GM11168 (cell line): ENCODE measurements around the gene NLGN4Y.

Experiments used
- in situ Hi-C: fragments of 300-500 bp; cut with MboI; formaldehyde crosslinking; loops from one replicate; pipeline ENCODE4 v1.12.0; 2022; ENCODE audit warnings: low sequenced_read_pairs; ENCODE audit not compliant: unreplicated experiment

Gene NLGN4Y

DNA sequence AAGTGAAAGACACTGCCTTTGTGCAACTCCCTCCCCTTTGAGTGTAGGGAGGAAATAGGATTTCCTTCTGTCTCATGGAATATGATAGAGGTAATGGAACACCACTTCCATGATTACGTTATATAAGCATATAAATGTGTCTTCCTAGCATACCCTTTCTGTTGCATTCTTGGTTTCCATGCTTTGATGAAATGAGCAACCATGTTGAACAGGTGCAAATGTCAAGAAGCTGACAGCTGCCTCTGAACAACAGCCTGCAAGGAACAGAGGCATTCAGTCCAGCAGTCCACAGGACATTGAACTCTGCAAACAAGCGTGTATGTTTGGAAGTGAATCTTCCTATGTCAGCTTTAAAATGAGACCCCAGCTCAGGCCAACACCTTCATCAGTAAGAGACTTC is 117.5 kb downstream of the NLGN4Y start:
- in situ Hi-C loops, result no loop called here

DNA sequence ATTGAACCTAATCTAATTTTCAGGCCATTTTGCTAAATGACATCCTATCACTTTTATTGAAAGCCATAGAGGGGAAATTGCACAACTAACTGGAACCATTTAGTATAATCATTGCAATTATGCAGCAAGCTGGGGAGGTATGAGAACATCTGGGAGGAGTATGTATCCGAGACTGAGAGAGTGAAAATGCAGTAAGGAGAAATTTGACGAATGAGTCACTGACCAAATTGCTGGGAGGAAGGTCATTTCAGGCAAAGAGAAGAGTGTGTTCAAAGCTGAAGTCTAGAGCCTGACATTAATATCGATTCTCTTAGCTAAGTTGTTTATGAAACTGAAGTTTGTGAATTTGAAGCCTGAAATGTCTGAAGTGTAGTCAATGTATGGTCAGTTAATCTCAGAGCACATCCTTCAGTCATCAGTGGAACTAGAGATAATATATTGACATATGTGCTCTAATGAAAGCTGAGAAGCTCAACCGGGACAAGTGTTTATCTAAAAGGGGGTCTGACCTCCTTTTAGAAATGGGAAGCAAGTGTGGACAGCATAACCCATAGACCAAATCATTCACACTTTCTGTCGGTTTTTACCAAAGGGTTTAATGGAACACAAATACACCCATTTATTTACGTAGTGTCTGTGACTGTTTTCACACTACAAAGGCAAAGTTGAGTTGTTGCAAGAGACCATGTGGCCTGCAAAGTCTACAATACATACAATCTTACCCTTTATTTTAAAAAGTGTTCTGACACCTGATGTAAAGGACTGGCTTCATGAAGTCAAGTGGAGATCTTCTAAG is 120.0 kb downstream of the NLGN4Y start:
- in situ Hi-C loops, result no loop called here

DNA sequence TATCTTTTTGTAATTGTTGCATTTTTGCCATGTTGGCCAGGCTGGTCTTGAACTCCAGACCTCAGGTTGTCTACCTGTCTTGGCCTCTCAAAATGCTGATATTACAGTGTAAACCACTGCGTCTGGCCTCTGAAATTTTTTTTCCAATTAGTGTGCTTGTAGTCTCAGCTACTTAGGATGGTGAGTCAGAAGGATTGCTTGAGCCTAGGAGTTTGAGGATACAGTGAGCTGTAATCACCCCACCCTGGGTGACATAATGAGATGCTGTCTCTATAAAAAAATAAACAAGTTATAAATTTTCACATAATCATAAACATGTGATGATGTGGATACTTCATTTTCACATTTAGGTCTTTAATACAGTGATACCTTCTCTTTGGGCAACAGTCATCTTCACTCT is 154.9 kb downstream of the NLGN4Y start:
- in situ Hi-C loops, result no loop called here

DNA sequence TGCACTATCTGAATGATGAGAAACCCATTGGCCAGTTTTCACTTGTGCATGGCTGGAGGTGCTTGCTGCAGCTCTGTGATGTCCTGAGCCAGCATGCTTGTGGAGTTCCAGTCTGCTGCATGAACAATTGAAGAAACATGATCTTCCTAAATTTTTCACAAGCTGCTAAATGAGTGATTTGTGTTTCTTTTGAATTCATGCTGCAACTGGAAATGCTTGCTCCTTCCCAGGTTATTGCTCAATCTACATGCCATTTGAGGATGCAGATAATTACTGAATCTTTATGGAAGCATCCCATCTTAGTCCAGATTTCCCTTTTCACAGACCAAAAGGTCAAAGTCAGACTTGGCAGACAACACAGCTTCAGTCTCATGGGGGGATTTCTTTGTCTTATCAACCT is 170.2 kb downstream of the NLGN4Y start:
- in situ Hi-C loops, result no loop called here

DNA sequence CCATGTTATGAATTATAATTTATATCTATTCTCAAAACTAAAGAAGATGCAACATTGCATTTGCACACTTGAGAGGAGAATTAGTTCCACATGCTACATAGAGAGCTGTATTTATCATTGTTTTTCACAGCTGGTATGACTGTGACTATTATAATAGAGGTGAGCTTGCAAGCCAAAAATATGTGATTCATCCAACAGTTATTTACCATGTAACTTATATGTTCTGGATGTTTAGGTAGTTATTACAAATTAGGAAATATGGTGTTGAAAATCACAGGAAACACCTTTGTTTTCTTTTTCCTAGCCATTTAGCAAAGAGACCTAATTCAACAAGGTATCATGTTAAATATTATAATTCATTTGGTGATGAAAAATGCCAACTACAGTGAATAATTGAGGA is 183.8 kb downstream of the NLGN4Y start:
- in situ Hi-C loops, result no loop called here

DNA sequence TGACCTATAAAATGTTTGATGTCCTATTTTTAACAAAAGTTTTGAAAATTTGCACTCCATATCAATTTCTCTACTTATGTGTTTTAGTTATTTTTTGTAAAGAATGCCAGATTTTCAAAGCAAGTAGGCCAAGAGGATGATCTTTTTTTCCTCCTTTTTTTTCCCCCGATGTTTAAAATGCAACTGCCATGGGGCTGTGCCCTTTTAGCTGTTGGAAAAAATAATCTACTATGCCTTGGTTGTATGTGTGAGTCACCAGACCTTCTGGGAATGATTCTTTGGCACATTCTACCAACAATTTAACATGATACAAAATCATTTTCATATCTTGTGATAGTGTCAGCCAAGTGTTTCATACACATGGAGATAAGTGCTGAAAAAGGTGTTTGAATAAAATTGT is 217.3 kb downstream of the NLGN4Y start:
- in situ Hi-C loops, result no loop called here

DNA sequence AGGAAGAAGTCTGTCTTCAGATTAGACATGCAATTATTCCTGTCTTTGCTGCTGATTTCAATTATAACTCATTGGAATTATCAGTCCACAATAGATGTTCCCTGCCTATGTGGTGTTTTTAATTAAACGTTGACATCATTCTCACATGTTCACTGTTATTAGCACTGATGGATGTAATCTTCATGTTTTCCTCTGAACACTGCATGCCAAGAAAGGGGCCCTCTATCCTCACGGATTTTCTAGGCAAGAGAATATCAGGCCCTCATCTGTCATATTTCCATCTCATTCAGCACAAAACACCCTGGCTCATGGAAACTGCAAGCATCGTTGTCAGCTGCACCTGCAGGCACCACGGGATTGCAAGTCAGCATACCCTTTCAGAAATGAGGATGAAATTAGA is 224.0 kb downstream of the NLGN4Y start:
- in situ Hi-C loops, result no loop called here

DNA sequence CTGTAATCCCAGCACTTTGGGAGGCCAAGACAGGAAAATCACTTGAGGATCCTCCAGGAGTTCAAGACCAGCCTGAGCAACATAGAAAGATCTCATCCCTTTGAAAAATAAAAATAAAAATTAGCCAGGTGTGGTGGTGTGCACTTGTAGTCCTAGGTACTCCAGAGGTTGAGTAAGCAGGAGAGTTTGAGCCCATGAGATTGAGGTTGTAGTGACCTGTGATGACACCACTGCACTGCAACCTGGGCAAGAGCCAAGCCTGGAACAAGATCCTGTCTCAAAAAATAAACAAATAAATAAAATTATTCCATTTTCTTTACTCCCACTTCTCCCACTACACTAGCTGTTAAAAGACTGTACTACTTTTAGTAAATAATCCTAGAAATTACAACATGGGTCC is 231.2 kb downstream of the NLGN4Y start:
- in situ Hi-C loops, result no loop called here

DNA sequence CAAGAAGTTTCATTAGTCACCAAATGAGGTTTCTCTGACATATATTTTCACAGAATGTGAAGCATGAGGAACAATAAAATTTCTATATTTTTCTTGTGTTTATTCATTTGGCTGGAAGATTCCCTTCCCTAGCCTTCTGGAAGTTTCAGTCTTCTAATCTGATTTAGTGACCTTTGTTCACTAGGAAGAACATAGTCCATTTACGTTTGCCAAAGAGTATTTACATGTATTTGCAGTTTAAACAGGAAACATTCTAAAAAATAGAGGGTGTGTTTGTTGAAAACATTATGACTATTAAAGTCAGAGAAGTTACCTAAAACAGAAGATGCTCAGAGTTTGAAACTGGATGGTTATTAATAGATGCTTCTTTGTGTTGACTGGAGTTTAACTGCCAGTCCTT is 238.6 kb downstream of the NLGN4Y start:
- in situ Hi-C loops, result no loop called here

DNA sequence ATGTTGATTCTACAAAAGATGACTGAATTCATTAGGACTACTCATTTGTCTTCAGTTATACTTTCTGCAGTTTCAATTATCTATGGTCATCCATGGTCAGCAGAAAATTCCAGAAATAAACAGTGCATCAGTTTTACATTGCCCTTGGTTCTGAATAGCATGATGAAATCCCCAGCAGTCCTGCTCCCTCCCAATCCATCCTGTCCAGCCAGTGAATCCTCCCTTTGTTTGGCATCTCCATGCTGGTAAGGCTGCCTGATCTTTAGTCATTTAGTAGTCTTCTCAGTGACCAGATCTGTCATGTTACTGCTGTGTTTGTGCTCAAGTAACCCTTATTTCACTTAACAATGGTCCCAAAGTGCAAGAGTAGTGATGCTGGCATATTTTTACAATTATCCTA is 239.3 kb downstream of the NLGN4Y start:
- in situ Hi-C loops, result no loop called here

DNA sequence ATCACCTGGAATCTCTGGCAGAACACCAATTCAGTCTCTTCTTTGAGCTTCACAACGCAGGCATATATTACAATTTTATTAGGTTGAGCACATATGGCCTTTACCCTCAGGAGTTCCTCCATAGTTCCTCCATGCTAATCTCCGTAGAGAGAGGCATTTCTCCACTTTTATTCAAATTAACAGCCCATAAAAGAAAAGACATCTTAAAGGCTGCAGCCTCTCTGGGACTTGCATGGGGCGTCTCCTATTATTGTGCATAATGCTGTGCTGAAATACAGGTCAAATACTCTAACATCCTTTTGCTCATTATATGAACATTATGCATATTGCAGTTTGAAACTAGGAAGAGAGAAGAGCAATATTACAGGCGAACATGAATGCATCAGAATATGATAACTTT is 253.9 kb downstream of the NLGN4Y start:
- in situ Hi-C loops, result no loop called here

DNA sequence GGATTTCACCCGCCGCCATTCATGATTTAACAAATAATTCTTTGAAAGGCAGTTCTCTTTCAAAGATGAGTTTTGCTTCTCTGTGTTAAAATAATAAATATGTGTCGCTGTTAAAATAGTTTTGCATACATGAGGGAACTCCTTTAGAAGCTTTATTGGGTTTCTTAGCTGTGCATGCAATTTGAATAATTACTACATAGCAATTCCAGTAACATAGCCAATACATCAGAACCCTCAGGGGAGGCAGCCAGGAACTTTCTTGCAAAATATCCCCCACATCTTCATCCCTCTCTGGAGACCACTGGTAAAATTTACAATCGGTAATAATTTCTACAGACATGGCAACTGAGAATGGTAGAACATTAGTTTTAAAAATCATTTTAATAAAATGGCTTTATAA is 268.8 kb downstream of the NLGN4Y start:
- in situ Hi-C loops, result no loop called here

DNA sequence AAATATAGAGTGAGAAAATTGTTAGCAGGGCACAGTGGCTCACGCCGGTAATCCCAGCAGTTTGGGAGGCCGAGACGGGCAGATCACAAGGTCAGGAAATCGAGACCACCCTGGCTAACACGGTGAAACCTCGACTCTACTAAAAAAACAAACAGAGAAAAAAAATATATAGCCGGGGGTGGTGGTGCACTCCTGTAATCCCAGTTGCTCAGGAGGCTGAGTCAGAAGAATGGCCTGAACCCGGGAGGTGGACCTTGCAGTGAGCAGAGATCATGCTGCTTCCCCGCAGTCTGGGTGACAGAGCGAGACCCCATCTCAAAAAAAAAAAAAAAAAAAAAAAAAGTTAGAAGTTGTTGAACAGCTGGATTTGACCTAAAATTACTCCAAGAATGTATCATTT is 269.3 kb downstream of the NLGN4Y start:
- in situ Hi-C loops, result no loop called here

DNA sequence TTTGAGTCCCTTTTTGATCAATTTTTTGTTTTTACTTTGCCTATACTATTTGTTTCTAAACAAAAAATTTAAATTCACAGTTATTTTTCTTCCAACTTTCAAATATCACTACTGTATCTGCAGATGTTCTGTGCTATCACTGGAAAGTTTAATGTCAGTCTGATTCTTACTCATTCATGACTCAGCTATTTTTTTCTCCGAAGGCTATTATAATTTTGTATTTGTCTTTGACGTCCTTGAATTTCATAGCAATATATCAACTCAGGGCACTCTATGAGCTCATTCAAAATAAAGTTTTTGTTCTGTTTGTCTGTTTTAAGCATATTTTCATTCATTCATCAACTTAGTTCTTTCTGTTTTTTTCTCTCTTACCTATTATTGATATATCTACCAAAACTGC is 273.7 kb downstream of the NLGN4Y start:
- in situ Hi-C loops, result no loop called here

DNA sequence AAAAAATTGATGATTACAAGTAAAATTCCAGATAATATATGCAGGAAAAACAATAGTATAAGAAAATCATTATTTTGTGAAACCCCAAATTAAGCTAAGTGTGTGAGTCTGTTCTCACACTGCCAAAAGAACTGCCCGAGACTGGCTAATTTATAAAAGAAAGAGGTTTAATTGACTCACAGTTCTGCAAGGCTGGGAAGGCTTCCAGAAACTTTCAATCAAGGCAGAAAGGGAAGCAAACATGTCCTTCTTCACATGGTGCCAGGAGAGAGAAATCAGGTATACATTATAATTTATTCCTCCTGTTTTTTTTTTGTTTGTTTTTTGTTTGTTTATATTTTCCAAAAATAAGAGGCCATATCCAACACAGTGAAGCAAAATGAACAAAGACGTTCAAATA is 276.8 kb downstream of the NLGN4Y start:
- in situ Hi-C loops, result no loop called here

DNA sequence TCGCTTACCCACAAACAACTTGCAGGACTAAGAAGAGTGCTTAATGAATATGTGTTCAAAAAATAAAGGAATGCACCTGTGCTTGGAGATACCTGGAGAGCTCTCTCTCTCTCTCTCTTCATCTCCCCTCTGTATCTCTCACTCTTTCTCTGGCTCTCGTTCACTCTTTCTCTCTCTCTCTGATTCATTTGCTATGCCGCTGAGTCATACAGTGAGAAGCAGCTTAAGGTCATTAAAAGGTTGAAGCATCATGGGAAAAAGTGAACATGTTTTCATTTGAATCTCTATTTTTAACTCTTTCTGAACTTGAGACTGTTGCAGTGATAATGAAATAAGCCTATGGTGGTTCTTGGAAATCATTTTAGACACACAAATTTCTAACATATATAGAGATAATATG is 277.8 kb downstream of the NLGN4Y start:
- in situ Hi-C loops, result no loop called here

DNA sequence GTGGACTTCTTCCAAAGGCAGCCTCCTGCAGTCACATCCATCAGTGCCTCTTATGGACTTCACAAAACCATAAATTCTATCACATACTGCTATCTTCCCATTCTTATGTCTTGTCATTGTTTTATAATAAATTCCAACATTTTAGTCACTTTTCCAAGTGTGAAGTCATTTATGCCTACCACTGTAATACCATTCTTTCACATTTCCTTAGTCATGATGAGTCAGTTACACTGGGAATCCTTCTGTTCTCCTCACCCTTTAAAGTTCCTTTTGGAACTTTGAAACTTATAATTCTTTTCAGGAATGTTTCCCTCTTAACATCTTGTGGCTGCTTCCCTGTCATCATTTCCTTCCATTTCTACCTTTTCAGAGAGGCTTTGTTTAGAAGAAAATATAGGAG is 279.7 kb downstream of the NLGN4Y start:
- in situ Hi-C loops, result no loop called here

DNA sequence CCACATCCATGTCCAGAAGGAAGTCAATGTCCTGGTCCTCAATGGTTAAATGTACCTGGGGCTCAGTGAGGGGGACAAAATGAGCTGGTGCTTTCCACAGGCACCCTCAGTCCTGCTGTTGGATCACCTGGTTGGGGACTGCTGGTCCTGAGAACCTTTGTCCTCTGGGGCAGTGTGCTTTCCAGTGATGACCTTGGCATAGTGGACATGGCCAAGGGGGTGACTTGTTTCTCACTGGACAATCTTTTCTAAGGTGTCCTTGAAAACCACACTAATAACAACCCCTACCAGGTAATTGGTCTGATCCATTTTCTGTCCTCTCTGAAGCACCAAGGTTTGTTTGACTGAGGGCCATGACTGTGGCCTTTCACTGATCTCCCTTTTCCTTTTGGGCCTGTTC is 294.1 kb downstream of the NLGN4Y start:
- in situ Hi-C loops, result no loop called here

DNA sequence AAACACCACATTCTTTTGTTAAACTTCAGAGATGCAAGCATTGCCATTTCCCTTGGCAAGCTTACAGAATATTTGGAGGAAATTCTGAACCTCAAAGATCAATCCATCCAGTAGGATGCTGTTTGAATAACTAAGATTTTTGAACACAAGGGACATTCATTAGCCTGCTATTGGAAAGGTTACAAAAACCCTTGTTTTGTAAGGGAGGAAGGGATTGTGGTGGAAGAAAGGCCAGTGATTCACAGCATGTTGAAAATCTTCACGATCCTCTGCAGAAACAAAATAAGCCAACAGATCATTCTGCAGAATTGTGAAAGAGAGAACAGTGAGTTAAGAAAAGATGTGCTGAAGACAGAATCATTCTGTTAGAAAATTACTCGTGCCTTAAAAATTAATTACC is 297.9 kb downstream of the NLGN4Y start:
- in situ Hi-C loops, result no loop called here

DNA sequence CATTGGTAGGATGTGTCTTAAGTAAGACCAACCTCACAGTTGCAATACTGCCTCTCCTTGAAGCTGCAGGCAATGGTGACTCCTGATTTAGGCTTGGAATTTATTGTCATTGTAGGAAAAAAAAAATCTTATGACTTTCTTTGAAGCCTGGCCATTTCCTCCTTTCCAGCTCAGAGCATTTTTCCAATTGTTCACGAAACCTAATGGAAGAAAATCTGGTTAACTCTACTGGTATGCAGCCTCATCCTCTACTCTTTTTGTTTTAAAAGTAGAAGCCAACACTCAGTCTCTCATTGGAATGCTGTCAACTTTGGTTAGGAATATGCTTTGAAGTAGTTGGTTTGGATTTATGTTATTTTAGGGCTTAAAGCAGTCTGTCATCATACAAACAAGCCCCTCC is 298.6 kb downstream of the NLGN4Y start:
- in situ Hi-C loops, result no loop called here

DNA sequence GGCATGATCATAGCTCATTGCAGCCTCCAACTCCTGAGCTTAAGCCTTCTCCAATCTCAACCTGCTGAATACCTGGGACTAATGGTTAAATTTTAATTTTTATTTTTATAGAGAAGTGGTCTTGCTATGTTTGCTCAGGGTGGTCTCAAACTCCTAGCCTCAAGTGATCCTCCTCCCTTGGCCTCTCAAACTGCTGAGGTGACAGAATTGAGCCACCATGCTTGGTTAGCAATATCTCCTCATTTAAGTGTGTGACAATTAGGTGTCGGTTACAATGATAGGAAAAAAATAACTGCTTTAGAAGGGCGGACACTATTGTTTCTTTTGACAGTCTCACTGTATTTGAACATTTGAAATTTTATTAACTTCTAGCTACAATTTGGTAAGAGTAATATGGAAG is 300.3 kb downstream of the NLGN4Y start:
- in situ Hi-C loops, result no loop called here

DNA sequence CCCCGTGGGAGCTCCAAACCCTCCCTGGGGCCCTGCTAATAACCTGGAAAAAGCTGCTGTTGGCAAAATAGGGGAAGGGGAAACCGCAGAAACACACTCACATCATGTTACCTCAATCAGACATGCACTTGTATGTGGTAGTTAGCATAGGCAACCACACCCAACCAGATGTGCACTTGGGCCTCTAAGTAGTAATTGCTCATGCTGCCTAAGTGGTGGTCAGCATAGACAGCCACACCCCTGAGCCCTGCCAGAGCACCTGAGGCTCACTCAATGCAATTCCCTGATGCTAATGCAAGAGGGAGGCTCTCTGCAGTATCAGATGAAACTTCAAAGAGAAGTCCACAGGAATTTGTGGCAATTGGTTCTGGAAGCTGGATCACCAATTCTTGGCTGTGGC is 301.4 kb downstream of the NLGN4Y start:
- in situ Hi-C loops, result no loop called here

DNA sequence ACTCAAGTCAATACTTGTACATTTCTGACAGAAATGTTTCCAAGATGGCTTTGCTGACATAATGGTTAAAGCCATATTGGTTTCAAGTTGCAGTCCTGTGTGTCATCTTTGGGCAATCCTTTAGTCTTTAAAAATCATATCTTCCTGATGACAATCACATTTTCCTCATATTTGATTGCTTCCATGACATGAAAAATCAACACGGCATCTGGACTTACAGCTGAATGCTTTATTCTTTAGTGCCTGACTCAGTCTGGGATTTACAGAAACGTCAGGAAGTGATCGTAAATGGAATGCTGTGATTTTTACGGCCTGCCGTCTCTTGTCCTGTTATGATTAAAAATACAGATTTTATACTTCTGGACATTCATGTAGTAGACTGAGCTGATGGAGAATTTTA is 304.2 kb downstream of the NLGN4Y start:
- in situ Hi-C loops, result no loop called here
